ENCODE measurements around the gene MRTFB. TPM values are rescaled to one million over a fixed set of nuclear protein-coding genes. Genes with fewer than 3 reads are reported as not detected.

MRTFB gene
- total RNA-seq, 1 experiment from 2014 or later = 90.5 TPM

GRCh38 chr16:14302399-14303181 is 231.5 kb downstream of the MRTFB start:
- CTCF ChIA-PET = interaction anchor here (1.0 kb wide), 1 partner anchor 225 kb away, joined by 4 read pairs; no protein-coding TSS in a partner anchor
- Histone ChIP-seq H3K27me3 (ENCODE audit: control insufficient read depth, insufficient read depth, low read length) (no peaks in the 10 kb centered on the region), H3K36me3 (ENCODE audit: control insufficient read depth, insufficient read depth, low read length) (no peaks in the 10 kb centered on the region), H3K4me3 (ENCODE audit: low read depth in 2 of 2, low read length in 2 of 2) (peak overlapping the region; percentile 65 to 98), H3K9me3 (ENCODE audit: control insufficient read depth, insufficient read depth, low read depth, low read length) (no peaks in the 10 kb centered on the region), H3K27ac (ENCODE audit: low read length) (peak overlapping the region; percentile 93), H3K4me1 (ENCODE audit: control insufficient read depth, insufficient read depth, low read length) (peaks cover 33% of the 10 kb centered on the region)
- no peak; the same call in 1 of the 2 replicates for TF ChIP-seq SIN3A (IDR thresholded peaks at IDR 0.05; ENCODE audit: borderline replicate concordance, insufficient read depth, low read depth, low read length)
- no peak for TF ChIP-seq REST (IDR thresholded peaks at IDR 0.05; ENCODE audit: insufficient read depth in 1 of 2, low read depth in 2 of 2, low read length in 1 of 2)
- BruUV-seq (replicated peaks) = no TSS peak
- ATAC-seq (peak; percentile 40), DNase-seq (ENCODE audit: low read depth, low spot score) (no peak)
- in situ Hi-C loops (cut with HindIII; ENCODE audit: low pct_unique_long_range_greater_than_20kb, low sequenced_read_pairs) = no loop called here
- POLR2A ChIA-PET = interaction anchor here (1.0 kb wide), 1 partner anchor 184 kb away, joined by 5 read pairs; no protein-coding TSS in a partner anchor
- intact Hi-C loops (cut with micrococcal nuclease; ENCODE audit: unreplicated experiment) = loop anchor here (5.0 kb wide), 2 partner anchors 185 to 330 kb away; partner anchors contain the start of genes BFAR and PARN

DNA sequence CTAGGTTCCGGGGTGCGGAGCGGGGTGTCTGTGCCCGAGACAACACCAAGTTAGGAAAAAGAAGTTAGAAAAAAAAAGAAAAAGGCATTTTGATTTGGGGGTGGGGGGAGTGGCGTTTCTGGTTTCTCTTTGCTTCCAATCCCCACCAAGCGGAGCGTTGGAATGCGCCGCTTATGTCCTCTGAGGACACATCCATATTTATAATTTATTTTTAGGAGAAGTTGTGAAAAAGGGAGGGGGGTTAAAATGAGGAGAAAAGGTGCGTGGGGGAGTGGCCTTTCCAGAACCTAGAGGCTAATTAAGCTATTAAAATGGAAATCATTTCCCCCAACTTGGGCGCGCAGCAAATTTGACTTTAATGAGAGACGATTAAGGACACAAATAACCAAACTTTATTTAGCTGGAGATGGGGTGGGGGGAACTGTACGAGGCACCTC is 232.1 kb downstream of the MRTFB start:
- no peaks in the 10 kb centered on the region for H3K36me3 ChIP-seq (ENCODE audit: control insufficient read depth, insufficient read depth, low read length)
- no peak for ATAC-seq
- ChIA-PET POLR2A (interaction anchor here (0.6 to 1.0 kb wide), 2 partner anchors 75 to 183 kb away, joined by 5 to 9 read pairs; no protein-coding TSS in a partner anchor), CTCF (interaction anchor here (0.7 to 1.0 kb wide), 2 partner anchors 224 to 228 kb away, joined by 4 read pairs; no protein-coding TSS in a partner anchor)
- in situ Hi-C loops (cut with HindIII; ENCODE audit: low pct_unique_long_range_greater_than_20kb, low sequenced_read_pairs) (no loop called here), intact Hi-C loops (cut with micrococcal nuclease; ENCODE audit: unreplicated experiment) (loop anchor here (5.0 kb wide), 2 partner anchors 184 to 329 kb away; partner anchors contain the start of genes BFAR and PARN)
- no peaks in the 10 kb centered on the region for H3K9me3 ChIP-seq (ENCODE audit: control insufficient read depth, insufficient read depth, low read depth, low read length)
- TF ChIP-seq REST (IDR thresholded peaks at IDR 0.05; ENCODE audit: insufficient read depth in 1 of 2, low read depth in 2 of 2, low read length in 1 of 2) = no peak
- TF ChIP-seq SIN3A (IDR thresholded peaks at IDR 0.05; ENCODE audit: borderline replicate concordance, insufficient read depth, low read depth, low read length) = no peak
- TF ChIP-seq TCF7L2 (IDR thresholded peaks at IDR 0.05; ENCODE audit: low read depth, low read length) = no peak
- no peak for TF ChIP-seq POLR2AphosphoS5 (IDR thresholded peaks at IDR 0.05; ENCODE audit: low read depth, low read length)
- TF ChIP-seq, protein P1, sequence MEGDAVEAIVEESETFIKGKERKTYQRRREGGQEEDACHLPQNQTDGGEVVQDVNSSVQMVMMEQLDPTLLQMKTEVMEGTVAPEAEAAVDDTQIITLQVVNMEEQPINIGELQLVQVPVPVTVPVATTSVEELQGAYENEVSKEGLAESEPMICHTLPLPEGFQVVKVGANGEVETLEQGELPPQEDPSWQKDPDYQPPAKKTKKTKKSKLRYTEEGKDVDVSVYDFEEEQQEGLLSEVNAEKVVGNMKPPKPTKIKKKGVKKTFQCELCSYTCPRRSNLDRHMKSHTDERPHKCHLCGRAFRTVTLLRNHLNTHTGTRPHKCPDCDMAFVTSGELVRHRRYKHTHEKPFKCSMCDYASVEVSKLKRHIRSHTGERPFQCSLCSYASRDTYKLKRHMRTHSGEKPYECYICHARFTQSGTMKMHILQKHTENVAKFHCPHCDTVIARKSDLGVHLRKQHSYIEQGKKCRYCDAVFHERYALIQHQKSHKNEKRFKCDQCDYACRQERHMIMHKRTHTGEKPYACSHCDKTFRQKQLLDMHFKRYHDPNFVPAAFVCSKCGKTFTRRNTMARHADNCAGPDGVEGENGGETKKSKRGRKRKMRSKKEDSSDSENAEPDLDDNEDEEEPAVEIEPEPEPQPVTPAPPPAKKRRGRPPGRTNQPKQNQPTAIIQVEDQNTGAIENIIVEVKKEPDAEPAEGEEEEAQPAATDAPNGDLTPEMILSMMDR (IDR thresholded peaks at IDR 0.05) = no peak
- H3K4me3 ChIP-seq (ENCODE audit: low read depth in 2 of 2, low read length in 2 of 2) = peak overlapping the region; percentile 65 to 98
- no peaks in the 10 kb centered on the region for H3K27me3 ChIP-seq (ENCODE audit: control insufficient read depth, insufficient read depth, low read length)
- H3K27ac ChIP-seq (ENCODE audit: low read length) = peak overlapping the region; percentile 93
- H3K4me1 ChIP-seq (ENCODE audit: control insufficient read depth, insufficient read depth, low read length) = peaks cover 39% of the 10 kb centered on the region
- no TSS peak for BruUV-seq (replicated peaks)
- DNase-seq (ENCODE audit: low read depth, low spot score) = no peak
